Thyroid gland (tissue), 4 donors: Measurements from ENCODE around the gene NKX1-2. TPM values are rescaled to one million over a fixed set of nuclear protein-coding genes. Genes with fewer than 3 reads are reported as not detected.

Experiments
- DNase-seq, 2 donors: peaks; one replicate each; pipeline ENCODE4 v3.0.0-alpha.2; 2019
- H3K27ac ChIP-seq, 3 donors: fragments of 200-600 bp; sonication (generic); 1 replicate in 2 of 3; 2 replicates in 1 of 3; pipeline ENCODE4 v1.5.1; 2016 to 2019; ENCODE audit warnings: mild to moderate bottlenecking in 1 of 3, moderate library complexity in 1 of 3
- H3K27me3 ChIP-seq: fragments of 200-600 bp; sonication (generic); one replicate; pipeline ENCODE4 v1.5.1; 2019
- H3K36me3 ChIP-seq, 2 donors: fragments of 200-600 bp; sonication (generic); one replicate each; pipeline ENCODE4 v1.5.1; 2016 to 2019
- H3K4me1 ChIP-seq, 2 donors: fragments of 200-600 bp; sonication (generic); one replicate each; pipeline ENCODE4 v1.5.1; 2017 to 2019
- H3K4me3 ChIP-seq, 3 donors: fragments of 200-600 bp; sonication (generic); replicated peaks in 1 of 3; 1 replicate in 2 of 3; 2 replicates in 1 of 3; pipeline ENCODE4 v1.5.1; 2016; ENCODE audit warnings: mild to moderate bottlenecking in 1 of 3
- H3K9me3 ChIP-seq: fragments of 200-600 bp; sonication (generic); one replicate; pipeline ENCODE4 v1.5.1; 2017
- POLR2A ChIP-seq, 2 donors: fragments of 450-650 bp; IDR thresholded peaks; one replicate each; pipeline ENCODE4 v1.6.1; 2017; ENCODE audit warnings: antibody characterized with exemption in 2 of 2, mild to moderate bottlenecking in 2 of 2, moderate library complexity in 1 of 2
- WGBS, 2 donors: methylation state at CpG; one replicate each; pipeline ENCODE4 v1.1.5; 2017; 5-methylcytosine and 5-hydroxymethylcytosine counted together
- intact Hi-C: fragments of 100-400 bp; cut with DNase I; formaldehyde crosslinking; loops from one replicate; pipeline ENCODE4 v1.15.1; 2023
- total RNA-seq, 4 donors: library from RNA; depleted of rRNA; stranded (reverse); fragments of >200 nt; gene quantifications; one replicate each; pipeline ENCODE4 v1.2.3, GENCODE V29; 2016
- TF ChIP-seq, protein P1 (sequence below), 6 experiments: fragments of 200-600 bp in 3 of 6; fragments of 450-650 bp in 3 of 6; sonication (generic) in 3 of 6; IDR thresholded peaks; one replicate each; pipeline ENCODE4 v1.5.1; 2016 to 2019; ENCODE audit warnings: antibody characterized with exemption in 6 of 6, mild to moderate bottlenecking in 2 of 6, inconsistent platforms in 1 of 6, moderate library complexity in 1 of 6

The NKX1-2 gene
- total RNA-seq, 4 donors from 2014 or later, result not detected

DNA sequence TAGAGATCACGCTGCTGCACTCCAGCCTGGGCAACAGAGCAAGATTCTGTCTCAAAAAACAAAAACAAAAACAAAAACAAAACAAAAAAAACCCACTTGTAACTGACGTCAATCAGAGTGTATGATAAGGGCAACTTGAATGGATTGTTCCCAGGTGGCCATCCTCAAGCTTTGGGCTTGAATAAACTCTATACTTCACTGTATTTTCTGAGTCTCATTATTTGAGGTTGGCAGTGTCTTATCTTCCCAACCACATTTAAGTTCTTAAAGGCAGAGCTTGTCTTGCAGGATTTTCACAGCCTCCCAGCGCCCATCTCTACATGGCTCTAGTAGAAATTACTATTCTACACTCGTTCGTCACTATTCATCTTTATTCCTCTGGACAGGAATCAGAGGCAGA, 26.0 kb downstream of the NKX1-2 start:
- intact Hi-C loops, result no loop called here
- Histone ChIP-seq H3K9me3 (no peaks in the 10 kb centered on the region), H3K4me3 (no peak overlapping the region), H3K4me1 (peaks cover 3 to 4% of the 10 kb centered on the region in 2 donors), H3K36me3 (no peaks in the 10 kb centered on the region), H3K27ac (no peak overlapping the region), H3K27me3 (no peaks in the 10 kb centered on the region)
- DNase-seq, result no peak
- WGBS, 2 donors, result 83 to 92% methylated on average over 5 of the region's 5 CpGs
- TF ChIP-seq POLR2A (IDR thresholded peaks at IDR 0.05), result no peak
- TF ChIP-seq, protein P1, sequence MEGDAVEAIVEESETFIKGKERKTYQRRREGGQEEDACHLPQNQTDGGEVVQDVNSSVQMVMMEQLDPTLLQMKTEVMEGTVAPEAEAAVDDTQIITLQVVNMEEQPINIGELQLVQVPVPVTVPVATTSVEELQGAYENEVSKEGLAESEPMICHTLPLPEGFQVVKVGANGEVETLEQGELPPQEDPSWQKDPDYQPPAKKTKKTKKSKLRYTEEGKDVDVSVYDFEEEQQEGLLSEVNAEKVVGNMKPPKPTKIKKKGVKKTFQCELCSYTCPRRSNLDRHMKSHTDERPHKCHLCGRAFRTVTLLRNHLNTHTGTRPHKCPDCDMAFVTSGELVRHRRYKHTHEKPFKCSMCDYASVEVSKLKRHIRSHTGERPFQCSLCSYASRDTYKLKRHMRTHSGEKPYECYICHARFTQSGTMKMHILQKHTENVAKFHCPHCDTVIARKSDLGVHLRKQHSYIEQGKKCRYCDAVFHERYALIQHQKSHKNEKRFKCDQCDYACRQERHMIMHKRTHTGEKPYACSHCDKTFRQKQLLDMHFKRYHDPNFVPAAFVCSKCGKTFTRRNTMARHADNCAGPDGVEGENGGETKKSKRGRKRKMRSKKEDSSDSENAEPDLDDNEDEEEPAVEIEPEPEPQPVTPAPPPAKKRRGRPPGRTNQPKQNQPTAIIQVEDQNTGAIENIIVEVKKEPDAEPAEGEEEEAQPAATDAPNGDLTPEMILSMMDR (IDR thresholded peaks at IDR 0.05), result no peak

DNA sequence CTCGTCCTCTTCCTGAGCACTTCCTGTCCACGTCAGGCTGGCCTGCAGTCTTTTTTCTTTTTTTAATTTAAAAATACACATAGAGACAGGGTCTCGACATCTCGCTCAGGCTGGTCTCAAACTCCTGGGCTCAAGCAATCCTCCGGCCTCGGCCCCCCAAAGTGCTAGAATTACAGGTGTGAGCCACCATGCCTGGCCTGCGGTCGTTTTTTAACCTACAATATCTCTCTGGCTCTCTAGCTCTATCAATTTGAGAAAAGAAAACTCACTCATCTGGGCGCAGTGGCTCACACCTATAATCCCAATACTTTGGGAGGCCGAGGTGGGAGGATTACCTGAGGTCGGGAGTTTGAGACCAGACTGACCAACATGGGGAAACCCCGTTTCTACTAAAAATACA, 27.1 kb downstream of the NKX1-2 start:
- WGBS, 2 donors, result 78 to 86% methylated on average over 12 of the region's 12 CpGs
- intact Hi-C loops, result no loop called here
- Histone ChIP-seq H3K36me3 (no peaks in the 10 kb centered on the region), H3K4me1 (peaks cover 4 to 7% of the 10 kb centered on the region in 2 donors), H3K4me3 (no peak overlapping the region), H3K27me3 (no peaks in the 10 kb centered on the region), H3K9me3 (no peaks in the 10 kb centered on the region), H3K27ac (no peak overlapping the region)
- TF ChIP-seq, protein P1 (IDR thresholded peaks at IDR 0.05), result no peak
- no peak for DNase-seq

DNA sequence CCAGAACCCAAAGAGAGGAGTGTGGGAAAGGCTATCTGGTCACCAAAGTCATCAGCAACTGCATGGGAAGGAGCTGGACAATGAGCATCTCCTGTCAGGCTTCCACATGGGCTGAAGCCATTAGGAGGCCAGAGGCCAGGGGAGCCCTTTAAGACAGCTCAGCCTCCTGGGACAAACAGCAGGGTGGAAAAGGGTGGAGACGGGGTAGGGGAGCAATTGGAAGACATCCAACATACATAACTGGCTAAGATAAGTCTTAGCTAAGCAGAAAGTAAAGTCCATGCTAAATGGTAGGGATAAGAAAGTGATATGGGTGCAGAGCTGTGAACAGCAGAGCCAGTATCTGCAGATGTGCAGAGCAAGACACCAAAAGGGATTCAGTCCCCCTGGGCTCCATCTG, 29.6 kb downstream of the NKX1-2 start:
- intact Hi-C loops, result no loop called here
- no peak overlapping the region for H3K27ac ChIP-seq
- no peak overlapping the region for H3K4me3 ChIP-seq
- peaks cover 19 to 23% of the 10 kb centered on the region in 2 donors for H3K4me1 ChIP-seq
- no peaks in the 10 kb centered on the region for H3K27me3 ChIP-seq
- no peaks in the 10 kb centered on the region for H3K9me3 ChIP-seq
- TF ChIP-seq POLR2A (IDR thresholded peaks at IDR 0.05), result no peak
- TF ChIP-seq, protein P1 (IDR thresholded peaks at IDR 0.05), result no peak
- no peak for DNase-seq
- H3K36me3 ChIP-seq, result no peaks in the 10 kb centered on the region
- WGBS, 2 donors, result 33 to 59% methylated on average over 1 of the region's 1 CpG

DNA sequence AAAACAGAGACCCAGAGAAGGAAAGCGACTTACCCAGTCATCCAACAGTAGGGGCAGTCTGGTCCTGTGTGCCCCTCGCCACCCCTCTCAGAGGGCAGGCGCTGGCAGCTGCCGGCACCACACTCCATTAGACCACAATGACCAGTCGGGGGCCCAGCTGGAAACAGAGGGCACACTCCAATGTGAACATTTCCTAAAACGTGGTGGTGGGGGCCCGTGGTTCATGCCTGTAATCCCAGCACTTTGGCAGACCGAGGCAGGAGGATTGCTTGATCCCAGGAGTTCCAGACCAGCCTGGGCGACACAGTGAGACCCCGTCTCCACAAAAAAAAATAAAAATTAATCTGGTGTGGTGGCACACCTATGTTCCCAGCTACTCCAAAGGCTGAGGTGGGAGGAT, 30.2 kb downstream of the NKX1-2 start:
- TF ChIP-seq, protein P1 (IDR thresholded peaks at IDR 0.05), result no peak
- TF ChIP-seq POLR2A (IDR thresholded peaks at IDR 0.05), result no peak
- no peaks in the 10 kb centered on the region for H3K27me3 ChIP-seq
- H3K9me3 ChIP-seq, result no peaks in the 10 kb centered on the region
- peaks cover 20 to 24% of the 10 kb centered on the region in 2 donors for H3K4me1 ChIP-seq
- intact Hi-C loops, result no loop called here
- DNase-seq, result no peak
- no peak overlapping the region for H3K4me3 ChIP-seq
- H3K36me3 ChIP-seq, result no peaks in the 10 kb centered on the region
- no peak overlapping the region for H3K27ac ChIP-seq
- 94 to 96% methylated on average over 8 to 10 of the region's 10 CpGs for WGBS, 2 donors

DNA sequence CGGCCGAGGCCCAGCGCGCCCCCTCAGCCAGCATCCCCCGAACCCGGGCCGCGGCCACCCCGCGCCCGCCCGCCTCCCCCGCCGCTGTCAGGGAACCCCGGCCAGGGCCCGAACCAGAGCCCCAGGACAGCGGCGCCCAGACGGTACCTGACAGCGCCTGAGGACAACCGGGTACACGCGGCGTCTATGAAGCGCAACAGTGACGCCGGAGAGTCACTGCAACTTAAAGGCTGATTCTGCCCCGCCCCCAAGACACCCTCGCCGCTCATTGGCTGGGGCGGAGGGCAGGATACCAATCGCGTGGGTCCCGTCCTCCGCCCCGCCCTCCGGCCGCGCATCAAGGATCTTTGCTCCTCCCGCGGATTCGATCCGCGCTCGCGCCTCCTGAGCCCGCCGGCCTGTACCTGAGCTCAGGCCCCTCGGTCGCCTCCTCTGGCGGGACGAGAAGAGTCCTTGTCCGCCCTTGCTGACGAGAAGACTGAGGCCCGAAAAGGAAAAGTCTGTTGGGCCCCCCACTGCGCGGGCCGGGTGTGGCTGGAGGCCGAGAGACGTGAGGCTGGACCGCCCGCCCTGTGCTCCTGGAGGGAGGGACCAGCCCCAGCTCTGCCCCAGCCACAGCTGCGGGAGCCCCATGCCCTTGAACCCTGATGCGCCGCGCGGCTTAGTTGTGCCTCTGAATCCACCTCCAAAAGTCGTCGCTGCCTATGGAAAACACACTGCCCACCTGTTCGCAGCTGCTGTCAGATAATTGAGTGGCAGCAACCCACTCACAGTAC, 30.9 kb downstream of the NKX1-2 start, which contains the start of gene OAT:
Gene OAT, minus strand, starts transcription at position 198 of the 776 bp plus-strand sequence. CDS start 6,752 bp downstream, outside the sequence.
- no peaks in the 10 kb centered on the region for H3K9me3 ChIP-seq
- intact Hi-C loops, result no loop called here
- no peaks in the 10 kb centered on the region for H3K36me3 ChIP-seq
- H3K4me1 ChIP-seq, result peaks cover 27 to 31% of the 10 kb centered on the region in 2 donors
- 6 to 14% methylated on average over 16 to 18 of the region's 70 CpGs for WGBS, 2 donors
- peak within 1 kb of the TSS; percentile 64 to 86 (median 80) for H3K27ac ChIP-seq
- H3K27me3 ChIP-seq, result no peaks in the 10 kb centered on the region
- peak; percentile 90 to 100 for TF ChIP-seq POLR2A (IDR thresholded peaks at IDR 0.05)
- TF ChIP-seq, protein P1 (IDR thresholded peaks at IDR 0.05), result no peak
- H3K4me3 ChIP-seq, result peak within 1 kb of the TSS; percentile 47 to 76 (median 73)
- DNase-seq, result peak; percentile 98
